ENCODE measurements around the gene BDNF. TPM values are rescaled to one million over a fixed set of nuclear protein-coding genes. Genes with fewer than 3 reads are reported as not detected.

BDNF gene
- total RNA-seq, 4 donors from 2014 or later, result 0.16 to 1.2 (median 0.45) TPM

DNA sequence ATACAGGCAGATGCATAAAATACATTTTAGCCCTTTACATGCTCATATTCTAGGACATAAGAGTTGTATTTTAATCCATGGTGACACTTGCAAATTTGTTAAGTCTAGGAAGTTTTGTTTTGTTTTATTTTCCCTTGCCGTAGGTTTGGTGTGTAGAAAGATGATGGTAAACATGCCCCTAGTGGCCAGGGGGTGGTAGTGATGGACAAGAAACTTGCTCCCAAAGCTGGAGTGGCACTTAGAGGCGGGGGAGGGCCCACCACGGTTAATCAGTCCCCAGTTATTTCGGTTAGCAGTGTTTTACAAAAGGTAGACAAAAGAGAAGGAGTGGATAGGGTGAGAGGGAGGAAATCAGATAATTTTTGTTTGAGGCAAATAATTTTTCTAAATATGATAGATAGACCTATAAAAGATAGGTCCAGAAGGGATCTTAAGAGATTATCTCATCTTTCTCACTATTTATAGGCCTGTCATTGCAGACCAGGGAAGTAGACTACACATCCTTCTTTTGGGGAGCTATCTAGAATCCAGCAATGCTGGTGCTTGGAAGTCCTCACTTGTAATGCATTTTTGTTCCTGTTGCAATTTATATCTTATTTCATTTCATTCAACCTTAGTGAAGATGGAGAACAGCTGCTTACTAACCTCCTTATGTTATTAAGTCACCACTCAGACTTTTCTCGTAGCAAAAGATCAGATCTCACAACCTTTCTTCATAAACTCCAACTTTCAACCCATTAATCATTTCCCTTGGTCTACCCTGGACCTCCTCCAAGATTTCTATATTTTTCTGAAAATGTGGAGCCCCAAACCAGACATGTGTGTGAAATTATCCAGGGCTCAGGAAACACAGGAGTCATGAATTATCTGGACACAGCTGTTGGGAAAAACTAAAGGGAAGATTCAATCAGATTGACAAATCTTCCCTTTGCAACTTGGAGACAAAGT lies 5.9 kb upstream of the BDNF start:
- no peak for ATAC-seq (ENCODE audit: low FRiP score)
- no peak for DNase-seq (ENCODE audit: low spot score)
- no peak for TF ChIP-seq CTCF (IDR thresholded peaks at IDR 0.05)

DNA sequence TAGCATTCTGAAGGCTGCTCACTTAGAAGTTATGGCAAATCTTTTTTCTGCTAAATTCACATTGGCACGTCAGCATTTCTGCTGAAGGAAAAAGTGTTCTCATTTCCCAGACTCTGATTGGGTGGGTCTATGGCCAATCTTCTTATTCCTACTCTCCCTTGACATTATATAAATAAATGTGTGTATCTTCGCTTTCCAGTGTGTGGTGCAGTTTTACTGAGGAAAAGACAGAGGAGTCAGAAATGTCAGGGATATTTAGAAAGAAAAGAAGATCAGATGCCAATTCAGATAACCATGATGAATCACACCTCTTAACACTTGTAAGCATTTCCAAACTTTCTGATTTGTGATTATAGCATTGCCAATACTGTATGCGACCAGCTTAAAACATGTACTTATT lies 3.2 kb upstream of the BDNF start:
- DNase-seq (ENCODE audit: low spot score) (no peak), ATAC-seq (ENCODE audit: low FRiP score) (no peak)
- TF ChIP-seq CTCF (IDR thresholded peaks at IDR 0.05), result no peak

DNA sequence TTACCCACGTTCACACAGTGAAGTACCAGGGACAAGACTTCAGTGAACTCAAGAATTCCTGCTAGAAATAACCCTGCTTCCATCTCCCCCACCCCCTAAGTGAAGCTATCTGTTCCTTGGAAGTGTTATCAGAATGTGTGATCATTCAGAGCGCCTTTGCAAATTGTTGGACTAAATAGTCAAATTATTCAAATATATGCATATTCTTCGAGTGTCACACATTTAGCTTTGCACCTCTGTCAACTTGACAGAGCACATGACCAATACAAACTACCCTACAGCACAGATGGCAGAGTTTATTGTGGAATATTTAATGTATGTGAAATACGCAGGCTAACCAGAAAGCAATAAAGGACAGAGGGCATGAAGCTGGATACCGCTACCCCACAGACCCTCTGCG lies 2.6 kb upstream of the BDNF start:
- no peak for ATAC-seq (ENCODE audit: low FRiP score)
- no peak for TF ChIP-seq CTCF (IDR thresholded peaks at IDR 0.05)
- no peak for DNase-seq (ENCODE audit: low spot score)

DNA sequence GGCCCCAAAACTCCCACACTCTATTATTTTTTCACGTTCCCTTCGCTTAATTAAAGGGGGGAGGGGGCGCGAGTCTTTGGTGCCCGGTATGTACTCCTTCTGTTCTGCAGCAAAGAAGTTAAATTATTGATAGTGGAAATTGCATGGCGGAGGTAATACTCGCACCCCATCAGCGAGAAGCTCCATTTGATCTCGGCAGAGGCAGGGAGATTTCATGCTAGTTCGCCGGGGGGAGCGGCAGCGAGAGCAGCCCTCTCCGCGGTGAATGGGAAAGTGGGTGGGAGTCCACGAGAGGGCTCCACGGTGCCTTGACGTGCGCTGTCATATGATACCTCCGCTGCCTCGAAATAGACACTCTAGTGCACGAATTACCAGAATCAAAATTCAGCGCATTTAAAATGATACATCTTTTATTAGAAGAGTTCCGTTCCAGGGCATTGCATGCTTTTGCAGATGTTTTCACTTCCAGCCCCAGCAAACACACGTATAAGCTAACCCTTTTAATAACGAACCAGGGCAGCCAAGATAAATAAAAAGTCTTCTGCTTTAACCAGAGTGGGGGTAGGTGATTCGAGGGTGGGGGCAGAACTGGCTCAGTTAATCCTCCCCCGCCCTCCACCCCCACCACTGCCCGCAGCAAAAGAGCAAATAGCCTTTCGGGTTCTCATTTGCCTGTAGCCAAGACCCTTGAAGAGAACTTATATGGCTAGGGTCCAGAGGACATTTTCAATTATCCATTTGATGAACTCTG lies 1.3 kb upstream of the BDNF start:
- DNase-seq (ENCODE audit: low spot score), result no peak
- no peak for ATAC-seq (ENCODE audit: low FRiP score)
- no peak for TF ChIP-seq CTCF (IDR thresholded peaks at IDR 0.05)

DNA sequence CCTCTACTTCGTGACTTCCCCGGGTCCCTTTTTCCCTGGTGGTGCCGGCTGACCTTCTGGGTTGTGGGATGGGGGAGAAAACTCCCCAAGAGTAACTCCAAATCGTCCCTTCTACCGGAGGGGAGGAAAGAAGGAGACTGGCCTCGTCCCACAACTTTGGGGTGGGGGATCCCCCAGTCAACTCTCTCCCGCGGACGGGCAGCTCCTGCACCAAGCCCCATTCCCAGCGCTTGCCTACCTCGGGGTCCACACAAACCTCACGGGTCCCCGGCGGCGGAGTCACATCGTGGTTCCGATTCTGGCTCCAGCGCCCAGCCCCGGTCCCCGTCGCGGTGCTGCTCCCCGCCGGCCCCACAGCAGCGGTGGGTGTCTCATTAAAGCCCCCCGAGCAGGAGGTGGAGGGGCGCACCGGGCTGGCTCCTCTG lies 317 bp downstream of the BDNF start:
- TF ChIP-seq CTCF (IDR thresholded peaks at IDR 0.05), result no peak
- DNase-seq (ENCODE audit: low spot score) (no peak), ATAC-seq (ENCODE audit: low FRiP score) (peak; percentile 16)

- peak; percentile 34 for ATAC-seq (ENCODE audit: low FRiP score)
- TF ChIP-seq CTCF (IDR thresholded peaks at IDR 0.05), result no peak
- no peak for DNase-seq (ENCODE audit: low spot score)
These were observed 871 bp downstream of the BDNF start for GRCh38 chr11:27699242-27699925.
